ENCODE results near the gene CEP55. TPM values are rescaled to one million over a fixed set of nuclear protein-coding genes. Genes with fewer than 3 reads are reported as not detected.
A peak's percentile ranks its signal among the peaks of the same experiment; 100 is the strongest.

Gene CEP55
- polyA plus RNA-seq, 1 experiment, result 16.3 TPM

GRCh38 chr10:93458821-93459257 is 37.6 kb upstream of the CEP55 start:
- CTCF ChIA-PET, result interaction anchor here (1.2 to 4.2 kb wide), 7 partner anchors 10 to 83 kb away, joined by 3 to 20 read pairs (median 4); partner anchors contain the start of gene MYOF
- TF ChIP-seq CTCF (IDR thresholded peaks at IDR 0.05; ENCODE audit: low read depth, low read length), result no peak
- Histone ChIP-seq H3K27me3 (ENCODE audit: control insufficient read depth, insufficient read depth, low read length) (no peaks in the 10 kb centered on the region), H3K4me3 (ENCODE audit: low read depth, low read length) (peak overlapping the region; percentile 41), H3K27ac (ENCODE audit: low read depth, low read length) (peak overlapping the region; percentile 99), H3K9me3 (ENCODE audit: control insufficient read depth, insufficient read depth, low read length) (no peaks in the 10 kb centered on the region)
- POLR2A ChIA-PET, result interaction anchor here (0.6 to 2.7 kb wide), 12 partner anchors 9 to 856 kb away, joined by 3 to 35 read pairs (median 9); partner anchors contain the start of gene MYOF
- peak; percentile 100 for DNase-seq (ENCODE audit: low read depth, low spot score)

GRCh38 chr10:93459466-93459865 is 36.9 kb upstream of the CEP55 start:
- TF ChIP-seq CTCF (IDR thresholded peaks at IDR 0.05; ENCODE audit: low read depth, low read length), result no peak
- H3K4me3 ChIP-seq (ENCODE audit: low read depth, low read length), result no peak overlapping the region; the same call in 1 of the 2 replicates
- ChIA-PET POLR2A (interaction anchor here (0.8 to 2.7 kb wide), 11 partner anchors 9 to 855 kb away, joined by 3 to 35 read pairs (median 11); partner anchors contain the start of gene MYOF), CTCF (interaction anchor here (1.4 to 4.2 kb wide), 5 partner anchors 9 to 84 kb away, joined by 3 to 20 read pairs (median 4); partner anchors contain the start of gene MYOF)
- H3K27me3 ChIP-seq (ENCODE audit: control insufficient read depth, insufficient read depth, low read length), result no peaks in the 10 kb centered on the region
- DNase-seq (ENCODE audit: low read depth, low spot score), result no peak
- H3K27ac ChIP-seq (ENCODE audit: low read depth, low read length), result peak overlapping the region; percentile 99
- H3K9me3 ChIP-seq (ENCODE audit: control insufficient read depth, insufficient read depth, low read length), result no peaks in the 10 kb centered on the region

- ChIA-PET CTCF (interaction anchor here (0.9 to 2.2 kb wide), 5 partner anchors 17 to 109 kb away, joined by 3 to 11 read pairs (median 4); partner anchors contain the start of gene MYOF), POLR2A (interaction anchor here (1.0 to 1.5 kb wide), 7 partner anchors 10 to 241 kb away, joined by 3 to 10 read pairs (median 7); partner anchors contain the start of genes FRA10AC1 and MYOF)
- TF ChIP-seq CTCF (IDR thresholded peaks at IDR 0.05; ENCODE audit: low read depth, low read length), result no peak
- Histone ChIP-seq H3K9me3 (ENCODE audit: control insufficient read depth, insufficient read depth, low read length) (no peaks in the 10 kb centered on the region), H3K4me3 (ENCODE audit: low read depth, low read length) (no peak overlapping the region), H3K27ac (ENCODE audit: low read depth, low read length) (peak overlapping the region; percentile 85), H3K27me3 (ENCODE audit: control insufficient read depth, insufficient read depth, low read length) (no peaks in the 10 kb centered on the region)
- no peak for DNase-seq (ENCODE audit: low read depth, low spot score)
Observed at GRCh38 chr10:93461109-93461806, 35.2 kb upstream of the CEP55 start.

- no peak for DNase-seq (ENCODE audit: low read depth, low spot score)
- POLR2A ChIA-PET, result interaction anchor here (1.0 to 1.5 kb wide), 6 partner anchors 9 to 241 kb away, joined by 3 to 10 read pairs (median 6); partner anchors contain the start of genes FRA10AC1 and MYOF
- no peaks in the 10 kb centered on the region for H3K27me3 ChIP-seq (ENCODE audit: control insufficient read depth, insufficient read depth, low read length)
- TF ChIP-seq CTCF (IDR thresholded peaks at IDR 0.05; ENCODE audit: low read depth, low read length), result no peak
- H3K4me3 ChIP-seq (ENCODE audit: low read depth, low read length), result no peak overlapping the region
- no peaks in the 10 kb centered on the region for H3K9me3 ChIP-seq (ENCODE audit: control insufficient read depth, insufficient read depth, low read length)
- peak overlapping the region; percentile 85 for H3K27ac ChIP-seq (ENCODE audit: low read depth, low read length)
- CTCF ChIA-PET, result interaction anchor here (1.1 to 2.2 kb wide), 4 partner anchors 17 to 109 kb away, joined by 3 to 11 read pairs (median 4); partner anchors contain the start of gene MYOF
Observed at GRCh38 chr10:93461807-93462178, 34.6 kb upstream of the CEP55 start.
